ENCODE data around the gene TRMT1.

TRMT1 gene

DNA sequence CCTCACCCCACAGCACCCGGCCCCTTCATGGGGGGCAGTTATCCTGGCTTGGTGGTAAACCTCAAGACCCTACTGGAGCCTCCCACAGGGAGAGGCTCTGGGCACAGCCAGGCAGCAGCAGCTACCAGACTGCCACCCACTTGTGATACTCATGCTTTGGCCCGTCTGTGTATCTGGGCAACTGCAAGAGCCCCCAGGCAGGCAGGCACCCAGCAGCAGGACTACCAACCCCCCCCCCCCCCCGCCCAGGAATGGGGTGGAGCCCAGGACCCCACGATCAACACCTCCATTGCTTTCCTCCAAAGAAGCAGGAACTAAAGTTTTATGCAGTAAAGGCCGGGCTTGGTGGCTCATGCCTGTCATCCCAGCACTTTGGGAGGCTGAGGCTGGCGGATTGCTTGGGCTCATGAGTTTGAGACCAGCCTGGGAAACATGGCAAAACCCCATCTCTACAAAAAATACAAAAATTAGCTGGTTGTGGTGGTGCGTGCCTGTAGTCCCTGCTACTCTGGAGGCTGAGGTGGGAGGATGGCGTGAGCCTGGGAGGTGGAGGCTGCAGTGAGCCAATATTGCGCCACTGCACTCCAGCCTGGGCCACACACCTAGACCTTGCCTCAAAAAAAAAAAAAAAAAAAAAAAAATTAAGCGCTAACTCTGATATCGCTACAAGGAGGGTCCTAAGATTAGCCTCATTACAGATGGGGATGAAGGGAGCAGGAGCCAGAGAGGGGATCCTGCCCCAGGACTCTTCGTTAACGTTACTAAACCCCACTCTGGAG, 12.8 kb downstream of the TRMT1 start:
- DNase-seq: no peak

DNA sequence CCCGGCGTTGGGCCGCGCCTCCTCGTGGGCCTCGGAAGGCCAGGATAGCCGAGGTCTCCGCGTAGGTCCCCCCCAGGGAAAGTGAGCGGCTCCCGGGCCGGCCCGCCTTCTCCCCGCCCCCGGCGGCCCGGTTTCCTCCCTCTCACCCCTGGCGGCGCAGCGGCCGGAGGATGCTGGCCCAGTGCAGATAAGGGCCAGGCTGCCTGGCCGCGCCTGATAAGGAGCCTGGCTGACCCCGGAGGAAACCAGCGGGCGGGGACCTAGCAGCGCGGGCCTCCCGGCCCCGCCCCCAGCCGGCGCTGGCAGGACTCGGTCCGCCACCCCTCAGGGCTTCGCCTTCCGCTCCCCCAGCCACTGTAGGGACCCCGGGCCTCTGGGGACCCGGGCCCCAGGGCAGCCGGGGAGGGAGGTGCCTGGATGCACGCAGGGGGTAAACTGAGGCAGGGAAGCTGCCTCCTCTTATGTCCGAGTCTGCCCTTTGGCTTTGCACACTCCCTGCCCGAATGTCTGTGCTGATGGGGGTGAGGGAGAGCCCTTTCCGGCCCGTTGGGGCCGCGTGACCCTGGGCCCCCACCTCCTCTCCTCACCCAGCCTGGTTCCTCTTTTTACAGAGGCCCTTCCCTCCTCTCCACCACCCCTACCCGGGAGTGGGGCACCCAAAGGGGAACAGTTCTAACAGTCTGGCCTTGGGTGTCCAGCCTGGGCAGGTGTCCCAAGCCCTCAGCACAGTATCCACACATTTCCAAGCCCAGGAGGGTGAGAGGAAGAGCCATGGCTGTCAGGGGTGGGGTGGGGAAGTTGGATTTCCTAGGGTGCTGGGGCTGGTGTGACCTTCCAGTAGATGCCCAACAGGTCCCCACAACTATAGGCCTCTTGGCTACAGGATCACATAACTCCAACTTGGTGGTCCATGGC, 13.6 kb downstream of the TRMT1 start, which contains the start of gene LYL1:
Gene LYL1, minus strand, starts transcription at position 193 of the 915 bp plus-strand sequence. CDS start 1,687 bp downstream, outside the sequence.
- peak in 14 of 56 donors; percentile 10 to 52 (median 32) for DNase-seq

DNA sequence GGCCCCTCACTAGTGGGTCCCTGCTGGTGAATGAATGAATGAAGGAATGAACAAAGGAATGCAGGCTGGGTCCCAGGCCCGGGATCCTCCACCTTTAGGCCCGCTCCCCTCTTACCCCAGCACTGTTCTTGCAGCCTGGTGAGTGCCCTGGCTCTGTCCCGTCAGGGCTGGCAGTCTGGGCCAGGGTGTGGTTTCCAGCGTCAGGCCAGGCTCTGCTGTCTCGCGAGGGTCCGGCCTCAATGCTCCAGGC, 14.2 kb downstream of the TRMT1 start:
- no peak for DNase-seq

DNA sequence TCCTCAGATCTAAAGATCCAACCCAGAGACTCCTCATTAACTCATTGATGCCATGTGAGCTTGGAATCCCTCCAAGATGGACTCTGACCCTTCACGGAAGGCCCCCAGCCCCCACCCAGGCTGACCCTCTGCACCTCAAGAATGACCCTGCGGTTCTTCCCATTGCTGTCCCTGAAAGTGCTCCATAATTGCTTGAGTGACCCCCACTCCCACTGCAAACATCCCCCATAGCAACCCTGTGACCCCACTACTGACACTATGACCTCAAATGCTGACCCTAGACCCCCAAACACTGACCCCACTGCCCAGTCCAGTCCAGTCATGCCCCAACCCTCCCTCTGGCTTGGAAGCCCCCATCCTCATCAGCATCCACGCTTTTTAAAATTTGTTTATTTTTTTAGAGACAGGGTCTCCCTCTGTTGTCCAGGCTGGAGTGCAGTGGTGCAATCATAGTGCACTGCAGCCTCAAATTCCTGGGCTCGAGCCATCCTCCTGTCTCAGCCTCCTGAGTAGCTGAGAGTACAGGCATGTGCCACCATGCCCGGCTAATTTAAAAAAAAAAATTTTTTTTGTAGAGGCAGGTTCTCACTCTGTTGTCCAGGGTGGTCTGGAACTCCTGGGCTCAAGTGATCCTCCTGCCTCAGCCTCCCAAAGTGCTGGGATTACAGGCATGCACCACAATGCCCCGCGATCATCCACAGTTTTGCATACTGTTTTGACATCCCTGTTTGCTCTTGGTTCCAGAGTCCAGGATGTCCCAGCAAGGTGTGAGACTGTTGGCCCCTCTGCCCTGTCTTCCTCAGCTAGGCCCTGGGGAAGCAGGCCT, 14.7 kb downstream of the TRMT1 start:
- DNase-seq: no peak

DNA sequence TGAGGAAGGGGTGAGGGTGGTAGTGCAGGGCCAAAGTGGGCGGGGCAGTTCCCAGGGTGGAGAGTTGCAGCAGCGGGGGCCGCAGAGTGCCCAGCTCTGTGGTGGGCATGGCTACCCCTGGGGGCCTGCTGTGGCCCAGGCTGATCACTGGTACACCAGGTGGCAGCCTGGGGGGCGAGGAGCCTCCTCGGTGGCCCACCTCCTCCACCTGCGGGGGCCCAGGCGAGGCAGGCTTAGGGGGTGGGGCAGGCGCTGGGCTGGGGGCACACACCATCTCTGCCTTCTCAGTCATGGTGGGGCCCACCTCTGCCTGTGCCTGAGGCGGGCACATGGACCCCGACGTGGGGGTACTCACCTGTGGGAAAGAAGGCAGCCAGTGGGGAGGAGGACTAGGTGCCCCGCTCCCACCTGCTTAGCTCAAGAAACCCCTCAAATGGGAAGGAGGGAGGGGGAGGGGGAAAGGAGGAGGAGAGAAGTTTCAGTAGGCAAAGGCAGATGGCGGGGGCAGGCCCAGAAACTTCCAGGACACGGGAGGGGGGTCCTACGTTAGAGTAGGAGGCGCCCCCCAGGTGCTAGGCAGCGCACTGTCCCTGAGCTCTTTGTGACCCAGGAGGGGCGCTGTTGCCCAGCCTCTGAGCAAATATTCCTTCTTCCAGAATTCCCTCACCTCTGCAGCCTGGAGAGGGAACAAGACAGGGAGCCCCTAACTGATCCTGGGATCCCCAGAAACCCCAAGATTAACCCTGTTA, 15.5 kb downstream of the TRMT1 start:
- DNase-seq: no peak

DNA sequence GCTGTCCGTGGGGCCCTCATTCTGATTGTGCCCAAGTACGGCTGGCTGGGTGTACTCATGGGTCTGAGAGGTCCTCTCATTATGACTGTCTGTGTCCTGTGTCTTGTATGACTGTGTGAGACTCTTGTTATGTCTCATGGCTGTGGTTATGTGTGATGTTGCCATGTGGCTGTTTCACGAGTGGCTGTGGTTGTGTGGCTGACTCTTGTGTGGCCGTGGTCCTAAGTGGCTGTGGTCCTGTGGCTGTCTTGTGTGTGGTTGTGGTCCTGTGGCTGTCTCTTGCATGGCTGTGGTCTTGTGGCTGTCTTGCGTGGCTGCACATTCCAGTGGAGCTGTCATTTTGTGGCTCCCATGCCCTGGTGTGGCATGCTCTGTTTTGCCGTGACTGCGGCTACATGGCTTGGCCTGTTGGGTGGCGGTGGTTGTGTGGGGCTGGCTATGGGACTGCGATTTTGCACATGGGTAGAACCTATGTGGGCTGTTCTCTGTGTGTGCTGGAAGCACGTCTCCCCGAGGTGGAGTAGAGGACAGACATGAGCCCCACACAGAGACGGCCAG, 16.4 kb downstream of the TRMT1 start:
- DNase-seq: no peak

DNA sequence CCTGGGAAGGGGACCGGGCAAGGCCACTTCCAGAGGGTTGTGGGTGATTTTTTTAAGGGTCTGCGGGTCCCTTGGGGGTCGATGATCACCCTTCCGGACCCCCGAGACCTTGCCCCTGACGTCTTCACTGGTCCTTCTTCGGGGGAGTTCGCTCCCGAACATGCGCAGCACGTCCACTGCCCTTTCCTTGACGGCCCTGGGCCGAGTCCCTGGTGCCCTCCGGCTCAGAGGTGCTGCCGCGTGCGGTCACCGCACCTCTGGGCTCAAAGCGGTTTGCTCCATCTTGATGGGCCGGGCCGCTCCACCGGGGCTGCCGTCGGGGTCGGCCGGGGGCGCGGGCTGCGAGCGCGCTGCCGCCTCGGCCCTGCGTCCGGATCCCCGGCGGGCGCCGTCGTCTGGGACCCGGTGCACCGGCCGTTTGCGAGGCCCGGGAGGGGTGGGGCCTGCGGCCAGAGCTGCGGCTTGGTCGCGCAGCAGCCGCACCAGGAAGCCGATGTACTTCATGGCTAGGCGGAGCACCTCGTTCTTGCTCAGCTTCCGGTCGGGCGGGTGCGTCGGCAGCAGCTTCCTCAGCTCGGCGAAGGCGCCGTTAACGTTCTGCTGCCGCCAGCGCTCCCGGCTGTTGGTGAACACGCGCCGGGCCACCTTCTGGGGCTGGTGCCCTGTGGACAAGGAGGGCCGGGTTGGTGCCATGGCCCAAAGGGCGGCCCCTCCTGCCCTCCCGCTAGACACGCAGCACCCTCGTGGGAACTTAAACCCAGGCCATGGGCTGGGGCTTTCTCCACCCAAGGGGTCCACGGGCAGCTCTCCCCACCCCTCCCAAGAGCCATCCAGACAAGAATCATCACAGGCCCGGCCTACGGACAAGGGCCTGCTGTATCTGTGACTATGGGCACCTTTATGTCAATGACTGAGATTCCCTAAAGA, 17.2 kb downstream of the TRMT1 start:
- peak in 6 of 56 donors; percentile 8 to 42 (median 30) for DNase-seq

DNA sequence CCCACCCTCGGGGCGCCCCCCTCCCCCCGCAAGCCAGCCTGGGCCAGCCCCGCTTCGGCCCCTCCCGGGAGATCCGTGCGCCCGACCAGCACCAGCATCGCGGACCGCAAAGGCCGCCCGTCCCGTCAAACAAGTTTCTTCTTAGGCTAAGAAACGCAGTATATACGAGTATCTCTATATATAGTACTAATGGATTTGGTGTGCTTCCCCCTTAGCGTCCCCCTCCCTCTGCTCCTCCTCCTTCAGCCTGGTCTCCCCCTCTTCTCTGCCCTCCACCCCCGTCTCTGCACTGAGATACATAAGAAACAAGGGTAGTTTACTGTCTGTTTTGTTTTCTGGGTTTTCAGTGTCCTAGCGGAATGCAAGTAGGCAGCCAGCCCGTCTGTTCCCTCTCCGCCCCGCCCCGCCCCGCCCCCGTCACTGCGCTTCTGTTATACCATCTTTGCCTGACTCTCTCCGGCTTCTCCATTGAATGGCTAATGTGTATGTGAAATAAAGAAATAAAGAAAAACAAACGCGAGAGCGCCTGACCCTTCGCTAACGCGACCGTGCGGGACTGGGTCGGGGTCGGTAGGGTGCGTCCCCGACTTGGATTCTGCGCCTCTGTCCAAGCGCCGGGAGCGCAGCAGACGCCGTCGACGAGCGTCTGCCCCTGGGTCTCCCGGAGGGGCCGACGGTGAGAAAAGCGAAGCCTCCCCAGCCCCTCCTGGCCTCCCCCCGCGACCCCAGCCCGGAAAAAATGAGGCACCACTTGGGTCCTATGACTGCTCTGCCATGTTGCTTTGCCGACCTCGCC, 18.1 kb downstream of the TRMT1 start:
- peak in 4 of 56 donors; percentile 18 to 30 (median 20) for DNase-seq

DNA sequence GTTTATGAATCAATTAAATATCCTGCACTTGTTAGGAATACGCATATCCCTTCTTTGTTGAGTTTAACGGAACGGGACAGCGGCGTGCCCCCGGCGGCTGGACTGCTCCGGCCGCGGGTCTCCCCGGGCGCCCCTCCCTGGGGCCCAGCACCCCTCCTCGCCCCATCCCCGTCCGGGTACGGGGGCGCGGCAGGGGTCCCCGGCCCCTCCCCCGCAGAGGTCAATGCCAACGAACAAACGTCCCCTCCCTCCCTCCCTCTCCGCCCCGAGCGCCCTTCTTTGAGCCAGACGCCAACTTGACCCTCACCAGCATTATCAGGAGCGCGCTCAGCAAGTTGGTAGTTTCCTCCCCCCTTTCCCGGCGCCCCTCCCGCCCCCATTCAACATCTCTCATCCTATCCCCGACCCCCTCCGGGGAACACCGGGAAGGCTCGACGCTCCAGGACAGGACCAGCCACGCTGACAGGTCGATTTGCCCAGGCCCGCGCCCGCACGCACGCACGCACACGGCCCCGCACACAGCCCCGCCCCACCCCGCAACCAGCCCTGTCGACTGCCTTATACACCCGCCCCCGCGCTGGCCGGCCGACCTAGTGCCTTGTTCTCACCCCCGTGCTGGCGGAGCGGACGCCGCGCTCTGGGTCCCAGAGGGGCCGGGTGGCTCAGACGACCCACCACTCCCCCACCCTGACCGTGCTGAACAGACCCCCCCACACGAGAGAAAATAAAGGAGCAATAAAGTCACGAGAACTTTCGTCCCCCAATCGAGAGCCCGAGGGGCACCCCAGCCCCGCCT, 18.9 kb downstream of the TRMT1 start:
- DNase-seq: peak in 2 of 56 donors; percentile 30 to 48

DNA sequence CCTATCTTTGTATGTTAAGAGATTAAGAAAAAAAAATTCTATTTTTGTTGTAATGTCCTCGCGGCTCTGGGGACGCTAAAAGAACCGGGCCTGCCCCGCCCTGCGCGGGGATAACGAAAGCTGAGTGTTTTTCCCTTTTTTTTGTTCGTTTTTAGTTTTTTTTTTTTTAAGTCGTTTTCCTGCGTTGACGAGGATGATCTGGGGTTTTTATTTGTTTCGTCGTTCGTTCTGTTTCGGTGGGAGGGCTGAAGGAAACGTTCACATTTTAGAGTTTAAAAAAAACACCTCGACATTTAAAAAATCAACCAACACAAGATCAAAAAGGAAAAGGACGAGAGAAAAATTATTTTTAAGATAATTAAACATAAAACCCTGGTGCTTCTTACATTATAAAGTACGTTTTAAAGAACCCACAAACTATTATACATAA, 19.5 kb downstream of the TRMT1 start:
- no peak for DNase-seq

DNA sequence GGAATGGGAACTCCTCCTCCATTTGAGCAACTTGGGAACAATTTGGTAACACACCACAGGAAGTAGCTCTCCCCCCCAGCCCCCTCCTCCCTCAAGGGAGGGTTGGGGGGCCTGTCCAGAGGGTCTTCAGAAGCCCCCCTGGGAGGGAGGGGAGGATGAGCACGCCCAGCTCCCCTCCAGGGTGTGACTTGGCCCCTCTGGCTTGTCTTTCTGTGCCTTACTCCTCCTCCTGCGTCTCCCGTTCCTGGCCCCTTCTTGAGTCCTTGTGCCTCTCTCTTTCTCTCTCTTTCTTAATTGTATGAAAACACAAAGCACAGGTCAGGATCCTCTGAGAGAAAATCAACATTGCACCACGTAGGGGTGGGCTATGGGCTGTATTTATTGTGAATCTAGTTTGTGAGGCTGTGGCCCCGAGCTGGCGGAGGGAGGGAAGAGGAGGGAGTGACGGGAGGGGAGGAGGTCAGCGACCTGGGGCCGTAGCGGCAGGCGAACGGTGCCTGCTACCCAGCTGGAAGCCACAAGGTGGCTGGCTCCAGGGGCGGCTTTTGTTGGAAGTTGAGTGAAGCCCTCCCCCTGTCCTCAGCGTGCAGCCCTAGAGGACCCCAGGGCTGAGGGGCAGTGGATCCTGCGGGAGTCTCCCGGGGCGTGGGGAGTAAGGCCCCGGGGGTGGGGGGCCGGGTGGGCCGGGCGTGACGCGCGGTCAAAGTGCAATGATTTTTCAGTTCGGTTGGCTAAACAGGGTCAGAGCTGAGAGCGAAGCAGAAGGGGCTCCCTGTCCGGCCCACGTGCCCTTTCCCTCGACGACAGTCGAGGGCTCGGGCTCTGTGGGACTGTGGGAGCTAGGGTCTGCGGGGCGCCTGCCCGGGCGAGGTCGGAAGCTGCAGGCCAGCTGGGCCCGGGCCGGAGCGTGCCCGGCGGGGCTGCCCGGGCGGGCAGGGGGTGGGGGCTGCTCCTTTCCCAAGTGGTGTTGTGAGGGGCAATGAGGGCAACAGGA, 20.3 kb downstream of the TRMT1 start:
- DNase-seq: no peak

DNA sequence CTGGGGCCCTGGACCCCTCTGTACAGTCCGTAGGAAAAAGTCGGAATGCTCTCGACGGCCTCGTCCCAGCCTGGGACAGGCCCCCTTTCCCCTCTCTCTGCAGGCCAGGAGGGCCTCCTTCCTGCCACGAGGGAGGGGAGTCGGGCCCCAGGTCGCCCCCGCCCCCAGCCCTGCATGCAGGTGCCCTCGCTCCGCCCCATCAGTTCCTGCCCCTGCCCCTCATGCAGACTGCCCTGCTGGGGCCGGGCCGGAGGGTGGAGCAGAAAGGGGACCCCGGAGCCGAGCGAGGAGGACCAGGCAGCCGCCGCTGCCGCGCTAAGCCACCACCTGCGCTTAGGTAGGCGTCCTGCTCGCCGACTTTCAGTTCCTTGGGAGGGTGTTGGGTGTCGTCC, 21.2 kb downstream of the TRMT1 start:
- no peak for DNase-seq

DNA sequence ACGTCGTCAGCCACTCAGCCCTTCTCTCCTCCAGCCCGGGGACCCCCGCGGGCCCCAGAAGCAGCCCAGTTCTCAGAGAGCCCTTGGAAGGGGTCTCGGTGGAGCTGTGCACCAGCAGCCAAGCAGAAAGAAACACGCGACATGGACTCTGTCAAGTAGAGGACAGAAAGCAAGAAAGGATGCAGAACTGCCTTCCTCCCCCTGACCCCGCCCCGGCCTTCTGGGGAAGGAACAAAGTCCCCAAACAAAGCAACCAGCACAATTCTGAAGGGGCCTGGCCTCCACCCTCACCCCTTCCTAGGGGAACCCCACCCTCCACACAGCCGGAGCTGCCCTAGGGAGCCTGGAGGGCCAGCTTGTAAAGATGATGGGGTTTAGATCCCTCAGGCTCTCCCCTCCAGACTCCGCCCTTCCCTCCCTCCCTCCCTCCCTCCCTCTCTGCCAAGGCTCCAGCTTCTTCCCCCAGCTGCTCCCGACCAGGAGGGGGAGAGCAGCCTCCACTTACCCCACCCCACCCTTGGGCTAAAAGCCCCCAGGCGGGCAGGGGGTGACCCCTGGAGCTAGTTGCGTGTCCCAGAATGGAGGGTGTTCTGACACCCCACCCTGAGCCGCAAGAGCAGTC, 21.7 kb downstream of the TRMT1 start:
- DNase-seq: peak in 1 of 56 donors; percentile 38

DNA sequence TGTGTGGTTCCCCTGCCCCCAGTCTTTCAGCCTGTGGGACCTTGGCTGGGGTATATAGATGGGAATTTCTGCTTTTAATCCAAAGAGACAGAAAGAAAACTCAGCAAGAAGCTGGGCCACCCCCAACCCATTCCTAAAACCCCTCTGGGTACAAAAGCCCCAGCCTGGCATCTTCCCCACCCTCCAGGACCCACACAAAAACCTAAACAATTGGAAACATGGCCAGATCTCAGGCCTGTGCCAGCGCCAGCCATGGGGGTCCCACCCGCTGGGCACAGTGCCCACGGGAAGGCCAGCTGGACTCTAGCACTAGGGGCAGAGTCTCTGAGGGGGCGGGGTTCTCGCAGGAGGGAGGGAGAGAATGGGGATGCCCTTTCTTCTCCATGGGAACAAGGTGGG, 22.4 kb downstream of the TRMT1 start:
- DNase-seq: peak in 5 of 56 donors; percentile 50 to 71 (median 58)

DNA sequence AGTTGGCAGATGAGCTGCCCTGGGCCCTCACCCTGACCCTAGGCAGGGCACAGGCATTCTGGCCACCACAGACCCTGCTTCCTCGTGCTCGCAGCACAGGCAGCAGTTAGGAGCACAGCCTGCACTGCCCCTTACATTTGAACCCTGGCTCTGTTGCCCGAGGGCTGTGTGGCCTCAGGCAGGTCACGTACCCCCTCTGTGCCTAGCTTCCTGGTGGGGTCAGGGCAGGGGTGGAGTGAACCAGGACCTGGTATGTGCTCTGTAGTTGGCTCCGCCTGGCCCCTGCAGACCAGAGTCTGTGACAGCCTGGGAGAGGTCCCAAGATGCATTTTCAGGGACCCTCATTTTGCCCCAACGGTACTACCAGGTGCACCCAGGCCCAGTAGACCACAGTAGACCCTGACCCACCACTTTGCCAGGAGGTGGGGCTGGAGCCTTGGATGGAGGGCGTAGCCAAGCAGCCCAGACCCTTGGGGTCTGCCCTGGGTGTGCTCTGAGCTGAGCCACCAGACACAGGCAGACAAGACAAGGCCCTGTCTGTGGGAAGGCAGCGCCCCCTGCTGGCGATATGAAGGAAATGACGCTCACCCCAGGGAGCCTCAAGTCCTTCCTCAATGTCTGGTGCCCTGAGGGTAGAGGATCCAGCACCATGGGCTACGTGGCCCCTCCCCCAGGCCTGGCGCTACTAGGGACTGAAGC, 23.0 kb downstream of the TRMT1 start:
- peak in 52 of 56 donors; percentile 31 to 93 (median 75) for DNase-seq
